ENCODE results near the gene FCN1.

- TF ChIP-seq POLR2A (IDR thresholded peaks at IDR 0.05) (no peak), EP300 (IDR thresholded peaks at IDR 0.05) (no peak)
These were observed 24.8 kb downstream of the FCN1 start for GRCh38 chr9:134892820-134893420.
